ENCODE measurements around the gene ZFP30. TPM values are rescaled to one million over a fixed set of nuclear protein-coding genes. Genes with fewer than 3 reads are reported as not detected.
A peak's percentile ranks its signal among the peaks of the same experiment; 100 is the strongest.

ZFP30 gene
- total and polyA plus RNA-seq, 2 of the 13 experiments (the other 11 are each of a cell fraction or from before 2014, with no cell fraction given) = 3.4 to 19.2 TPM

DNA sequence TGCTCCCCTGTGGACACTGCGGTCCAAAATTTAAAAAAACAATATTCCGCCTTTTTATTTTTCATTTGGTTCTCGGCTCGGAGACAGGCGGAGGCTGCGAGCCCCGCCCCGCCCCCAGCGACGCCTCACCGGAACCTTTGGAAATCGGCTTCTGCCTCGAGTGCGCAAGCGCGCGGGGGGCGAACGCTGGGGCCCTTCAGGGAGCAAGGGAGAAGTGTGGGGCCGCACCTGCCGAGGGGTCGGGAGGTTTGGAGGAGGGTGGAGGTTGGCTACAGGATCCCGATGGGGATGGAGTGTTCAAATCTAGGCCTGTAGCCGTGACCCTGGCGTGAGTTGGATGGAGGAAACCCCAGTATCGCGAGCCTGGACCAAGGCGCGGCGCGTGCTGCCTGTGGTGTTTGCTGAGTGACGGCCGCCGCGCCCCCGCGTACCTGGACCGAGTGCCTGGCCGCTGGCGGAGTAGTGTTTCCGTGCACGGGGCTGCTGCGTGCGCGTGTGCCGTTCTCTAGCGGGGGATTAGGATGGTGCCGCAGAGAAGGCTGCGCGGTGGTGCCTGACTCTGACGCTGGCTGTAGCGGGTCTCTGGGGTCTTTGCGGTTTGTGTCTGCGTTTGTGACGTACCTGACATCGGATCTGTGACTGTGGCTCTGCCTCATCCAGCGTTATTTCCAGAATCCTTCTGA is 565 bp upstream of the ZFP30 start (continued):
- TF ChIP-seq ZNF709 (CRISPR knock-in tag; IDR thresholded peaks at IDR 0.05) = peak; percentile 78
- no peak for TF ChIP-seq RARG (CRISPR knock-in tag; IDR thresholded peaks at IDR 0.05; ENCODE audit: low read depth)
- peak; percentile 97 for TF ChIP-seq KDM2A (CRISPR knock-in tag; IDR thresholded peaks at IDR 0.05; ENCODE audit: borderline replicate concordance, low read depth)
- no peak for TF ChIP-seq NR2F1 (CRISPR knock-in tag; IDR thresholded peaks at IDR 0.05)
- TF ChIP-seq, protein P1, sequence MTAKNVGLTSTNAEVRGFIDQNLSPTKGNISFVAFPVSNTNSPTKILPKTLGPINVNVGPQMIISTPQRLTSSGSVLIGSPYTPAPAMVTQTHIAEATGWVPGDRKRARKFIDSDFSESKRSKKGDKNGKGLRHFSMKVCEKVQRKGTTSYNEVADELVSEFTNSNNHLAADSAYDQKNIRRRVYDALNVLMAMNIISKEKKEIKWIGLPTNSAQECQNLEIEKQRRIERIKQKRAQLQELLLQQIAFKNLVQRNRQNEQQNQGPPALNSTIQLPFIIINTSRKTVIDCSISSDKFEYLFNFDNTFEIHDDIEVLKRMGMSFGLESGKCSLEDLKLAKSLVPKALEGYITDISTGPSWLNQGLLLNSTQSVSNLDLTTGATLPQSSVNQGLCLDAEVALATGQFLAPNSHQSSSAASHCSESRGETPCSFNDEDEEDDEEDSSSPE (CRISPR knock-in tag; IDR thresholded peaks at IDR 0.05) = peak; percentile 40
- TF ChIP-seq BRD4 (CRISPR knock-in tag; IDR thresholded peaks at IDR 0.05) = no peak; the same call in 1 of the 2 replicates
- no peak for TF ChIP-seq KAT7 (CRISPR knock-in tag; IDR thresholded peaks at IDR 0.05; ENCODE audit: borderline replicate concordance)
- peak; percentile 87; the same call in 1 of the 2 replicates for TF ChIP-seq EED (CRISPR knock-in tag; IDR thresholded peaks at IDR 0.05)
- TF ChIP-seq RBFOX2 (IDR thresholded peaks at IDR 0.05; ENCODE audit: low read depth, low read length) = peak; percentile 76
- no peak for TF ChIP-seq SP1 (IDR thresholded peaks at IDR 0.05)
- TF ChIP-seq SP1 (CRISPR knock-in tag; IDR thresholded peaks at IDR 0.05) = 0 out of 2 replicates have a peak, but pooled peaks have one; percentile 41
- peak; percentile 83 for TF ChIP-seq KDM1A (CRISPR knock-in tag; IDR thresholded peaks at IDR 0.05)
- 0 out of 2 replicates have a peak, but pooled peaks have one; percentile 55 for TF ChIP-seq ZFP1 (CRISPR knock-in tag; IDR thresholded peaks at IDR 0.05)
- TF ChIP-seq ZNF639 (CRISPR knock-in tag; conservative IDR thresholded peaks at IDR 0.05) = no peak; the same call in 1 of the 2 replicates
- TF ChIP-seq RXRA (CRISPR knock-in tag; IDR thresholded peaks at IDR 0.05) = peak; percentile 55; the same call in 1 of the 2 replicates
- peak; percentile 74; the same call in 1 of the 2 replicates for TF ChIP-seq ZNF614 (CRISPR knock-in tag; IDR thresholded peaks at IDR 0.05; ENCODE audit: borderline replicate concordance)
- TF ChIP-seq CREB3 (CRISPR knock-in tag; IDR thresholded peaks at IDR 0.05) = 0 out of 2 replicates have a peak, but pooled peaks have one; percentile 23
- no peak for TF ChIP-seq ZNF615 (CRISPR knock-in tag; IDR thresholded peaks at IDR 0.05; ENCODE audit: borderline replicate concordance)
- TF ChIP-seq, protein P2, sequence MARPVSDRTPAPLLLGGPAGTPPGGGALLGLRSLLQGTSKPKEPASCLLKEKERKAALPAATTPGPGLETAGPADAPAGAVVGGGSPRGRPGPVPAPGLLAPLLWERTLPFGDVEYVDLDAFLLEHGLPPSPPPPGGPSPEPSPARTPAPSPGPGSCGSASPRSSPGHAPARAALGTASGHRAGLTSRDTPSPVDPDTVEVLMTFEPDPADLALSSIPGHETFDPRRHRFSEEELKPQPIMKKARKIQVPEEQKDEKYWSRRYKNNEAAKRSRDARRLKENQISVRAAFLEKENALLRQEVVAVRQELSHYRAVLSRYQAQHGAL (CRISPR knock-in tag; IDR thresholded peaks at IDR 0.05; ENCODE audit: not compliant biosample characterization) = no peak
- no peak for TF ChIP-seq FOXK2 (IDR thresholded peaks at IDR 0.05)
- peak; percentile 64 for TF ChIP-seq ZBTB21 (CRISPR knock-in tag; IDR thresholded peaks at IDR 0.05)
- peak; percentile 37; the same call in 1 of the 2 replicates for TF ChIP-seq ZBTB20 (CRISPR knock-in tag; IDR thresholded peaks at IDR 0.05; ENCODE audit: borderline replicate concordance, low read depth)
- TF ChIP-seq WIZ (CRISPR knock-in tag; IDR thresholded peaks at IDR 0.05) = peak; percentile 18; the same call in 1 of the 2 replicates
- no peak for TF ChIP-seq POLR2AphosphoS2 (IDR thresholded peaks at IDR 0.05; ENCODE audit: low read depth, low read length)
- TF ChIP-seq AGO2 (optimal IDR thresholded peaks at IDR 0.05; ENCODE audit: low read depth, low read length) = no peak
